Dermis microvascular lymphatic vessel endothelial cell (primary cell): ENCODE measurements around the gene KNOP1. TPM values are rescaled to one million over a fixed set of nuclear protein-coding genes. Genes with fewer than 3 reads are reported as not detected.
A peak's percentile ranks its signal among the peaks of the same experiment; 100 is the strongest.
"Not testable (repeated sequence)": the region's sequence is repeated elsewhere in the genome, so short reads cannot be mapped to it uniquely, and the experiment has no call there.

Experiments used
- DNase-seq, 2 donors: peaks; one replicate each; pipeline versions ENCODE4 v3.0.0 to v3.0.0-alpha.2; 2010; ENCODE audit warnings: low read depth in 2 of 2
- total RNA-seq: library from RNA; depleted of rRNA; stranded (reverse); fragments of >200 nt; gene quantifications from 2 replicates; pipeline ENCODE4 v1.2.1, GENCODE V29; 2014

KNOP1 gene
- total RNA-seq, 1 donor from 2014 or later, result 9.4 TPM

- DNase-seq, result no peak
Observed at GRCh38 chr16:19741354-19741753, 23.3 kb upstream of the KNOP1 start.

- DNase-seq, result no peak
Observed at GRCh38 chr16:19737306-19738038, 19.4 kb upstream of the KNOP1 start.

GRCh38 chr16:19735074-19735867 is 17.2 kb upstream of the KNOP1 start:
- DNase-seq, result peak in 1 of 2 donors; percentile 51

GRCh38 chr16:19733551-19733950 is 15.5 kb upstream of the KNOP1 start:
- peak; percentile 60 to 68 for DNase-seq

GRCh38 chr16:19728636-19728965 is 10.6 kb upstream of the KNOP1 start:
- DNase-seq, result no peak

DNA sequence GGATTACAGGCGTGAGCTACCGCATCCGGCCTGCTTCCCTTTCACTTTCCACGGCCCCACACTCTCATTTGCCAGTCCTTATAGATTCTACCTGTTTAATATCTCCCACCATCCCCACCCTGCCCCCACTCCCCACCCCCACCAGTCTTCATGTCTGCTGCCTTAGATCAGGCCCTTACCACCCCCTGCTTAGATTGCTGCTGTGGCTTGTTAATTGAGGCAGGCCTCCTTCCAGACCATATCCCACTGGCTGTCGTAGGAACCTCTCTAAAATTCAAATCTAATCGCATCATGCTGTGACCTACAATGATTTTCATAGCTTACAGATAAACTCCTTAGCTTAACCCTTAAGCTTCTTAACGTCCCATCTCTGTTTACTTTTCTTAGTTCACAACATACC is 5.0 kb upstream of the KNOP1 start:
- no peak for DNase-seq

DNA sequence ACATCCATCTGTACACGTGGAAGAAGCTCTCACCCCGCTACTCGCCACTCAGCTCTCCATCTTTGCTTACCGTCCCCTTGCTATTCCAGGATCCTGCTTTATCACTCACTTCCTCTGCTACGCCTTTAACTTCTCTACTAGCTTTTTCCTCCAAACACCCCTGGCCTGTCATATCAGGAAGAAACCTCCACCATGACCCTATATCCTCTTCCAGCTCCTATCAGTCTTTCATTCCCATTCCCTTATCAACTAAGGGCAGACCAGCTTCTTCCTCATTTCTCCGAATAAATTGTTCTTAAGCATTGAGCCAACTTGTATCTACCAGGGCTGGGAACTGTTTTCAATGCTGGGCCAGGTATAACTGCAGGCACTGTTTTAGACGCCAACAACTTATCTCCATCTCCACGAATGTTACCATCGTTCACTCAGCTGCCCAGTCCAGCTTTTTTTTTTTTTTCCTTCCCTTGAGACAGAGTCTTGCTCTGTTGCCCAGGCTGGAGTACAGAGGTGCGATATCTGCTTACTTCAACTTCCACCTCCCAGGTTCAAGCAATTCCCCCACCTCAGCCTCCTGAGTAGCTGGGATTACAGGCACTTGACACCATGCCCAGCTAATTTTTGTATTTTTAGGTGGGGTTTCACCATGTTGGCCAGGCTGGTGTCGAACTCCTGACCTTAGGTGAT is 4.4 kb upstream of the KNOP1 start:
- DNase-seq, result no peak

DNA sequence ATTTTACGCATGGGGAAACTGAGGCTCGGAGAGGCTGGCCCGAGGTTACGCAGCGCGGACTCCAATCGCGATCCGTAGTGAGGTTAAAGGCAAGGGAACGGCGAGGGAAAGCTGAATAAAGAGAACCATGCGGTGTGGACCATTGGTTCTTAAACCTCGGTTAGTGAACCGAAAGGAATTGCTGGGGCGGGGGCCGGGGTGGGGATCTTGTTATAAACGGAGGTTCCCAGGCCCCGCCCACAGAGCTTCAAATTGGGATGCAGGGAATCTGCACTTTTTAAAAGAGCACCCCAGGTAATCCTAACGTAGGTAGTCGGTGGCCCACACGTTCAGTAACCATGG is 568 bp upstream of the KNOP1 start:
- no peak for DNase-seq

DNA sequence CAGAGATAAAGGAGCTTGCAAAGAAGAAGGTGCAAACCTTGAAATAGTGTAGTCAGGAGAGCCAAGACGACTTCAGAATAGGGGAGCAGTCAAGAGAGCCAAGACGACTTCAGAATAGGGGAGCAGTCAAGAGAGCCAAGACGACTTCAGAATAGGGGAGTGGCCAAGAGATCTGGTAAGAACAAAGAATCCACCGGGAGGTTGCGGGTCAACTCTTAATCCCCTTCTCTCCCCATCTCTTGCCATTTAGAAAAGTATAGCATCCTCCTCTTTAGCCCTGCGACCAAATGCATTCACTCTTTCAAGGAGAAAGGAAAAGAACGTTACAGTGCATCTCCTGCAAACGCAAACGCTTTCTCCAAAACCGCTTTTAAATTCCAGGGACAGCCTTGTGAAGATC is 713 bp downstream of the KNOP1 start:
- no peak for DNase-seq

- DNase-seq, result not testable (repeated sequence)
Observed at GRCh38 chr16:19716728-19717127, 1.3 kb downstream of the KNOP1 start.

GRCh38 chr16:19716183-19716582 is 1.8 kb downstream of the KNOP1 start:
- no peak for DNase-seq

- no peak for DNase-seq
Observed at GRCh38 chr16:19715566-19715965, 2.5 kb downstream of the KNOP1 start.

GRCh38 chr16:19713697-19714096 is 4.3 kb downstream of the KNOP1 start:
- no peak for DNase-seq

DNA sequence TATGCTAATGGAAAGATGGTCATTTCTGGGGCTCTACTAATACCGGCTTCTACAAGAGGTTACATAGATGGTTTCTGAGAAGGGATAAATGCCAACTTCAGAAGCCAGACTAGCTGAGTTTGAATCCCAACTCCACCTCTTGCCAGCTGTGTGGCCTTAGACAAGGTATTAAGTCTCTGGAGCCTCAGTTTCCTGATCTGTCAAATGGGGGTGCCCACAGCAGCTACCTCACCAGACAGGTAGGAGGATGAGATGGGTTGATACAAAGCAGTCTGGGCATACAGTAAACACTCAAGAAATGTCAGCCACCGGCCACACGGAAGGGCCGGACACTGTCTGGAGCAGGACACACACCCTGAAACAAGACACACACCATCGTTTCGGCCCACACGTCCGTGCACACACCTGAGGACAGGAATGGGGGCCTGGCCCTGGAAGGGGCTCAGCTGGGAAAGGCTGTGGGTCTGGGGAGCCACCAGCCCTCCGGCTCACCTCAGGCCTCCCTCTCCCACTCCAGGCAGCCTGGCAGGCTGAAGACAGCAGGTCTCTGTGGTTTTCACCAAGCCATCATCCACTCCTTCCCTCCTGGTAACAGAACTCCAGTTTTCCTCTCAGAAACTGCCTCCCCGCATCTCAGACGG is 5.5 kb downstream of the KNOP1 start:
- no peak for DNase-seq

DNA sequence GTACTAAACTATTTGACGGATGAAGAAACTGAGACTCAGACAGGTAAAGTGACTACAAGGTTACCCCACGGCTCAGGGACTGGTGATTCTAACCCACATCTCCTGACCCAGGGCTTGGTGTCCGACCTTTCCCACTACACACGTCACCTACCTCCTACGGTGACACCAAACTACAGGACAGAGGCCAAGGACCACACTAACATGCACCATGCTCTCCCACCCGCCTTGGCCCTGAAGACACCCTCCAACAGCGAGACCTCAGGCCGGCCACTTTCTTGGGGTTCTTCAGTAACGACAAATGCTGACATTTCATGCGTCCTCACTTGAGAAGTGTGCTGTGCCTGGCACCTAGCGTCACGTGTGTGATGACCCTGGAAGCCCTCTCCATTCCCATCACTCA is 6.4 kb downstream of the KNOP1 start:
- DNase-seq, result no peak

DNA sequence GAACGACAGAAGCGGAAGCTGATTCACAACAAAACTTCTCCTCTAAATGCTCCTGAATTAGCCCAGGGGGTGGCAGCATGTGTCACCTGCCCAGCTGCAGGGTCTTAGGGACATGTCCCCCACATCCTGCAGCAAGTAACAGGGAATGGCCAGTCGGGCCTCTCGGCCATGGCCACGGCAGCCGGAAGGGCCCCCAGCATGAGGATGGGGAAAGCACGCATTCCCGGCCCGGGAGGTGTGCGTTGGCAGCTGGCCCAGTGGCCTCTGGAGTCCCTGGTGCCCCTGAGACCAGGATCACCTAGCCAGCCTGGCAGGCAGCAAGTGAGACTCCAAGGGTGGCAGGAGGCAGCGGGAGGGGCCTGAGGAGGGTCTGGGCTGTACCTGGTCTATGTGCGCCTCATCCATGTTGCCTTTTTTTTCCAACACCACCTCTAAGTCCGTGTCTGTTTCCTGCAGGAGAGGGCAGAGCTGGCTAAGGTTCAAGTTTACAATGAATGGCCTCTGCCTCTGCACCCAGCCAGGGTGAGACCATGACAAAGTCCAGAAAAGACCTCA is 7.0 kb downstream of the KNOP1 start:
- peak; percentile 64 to 93 for DNase-seq

DNA sequence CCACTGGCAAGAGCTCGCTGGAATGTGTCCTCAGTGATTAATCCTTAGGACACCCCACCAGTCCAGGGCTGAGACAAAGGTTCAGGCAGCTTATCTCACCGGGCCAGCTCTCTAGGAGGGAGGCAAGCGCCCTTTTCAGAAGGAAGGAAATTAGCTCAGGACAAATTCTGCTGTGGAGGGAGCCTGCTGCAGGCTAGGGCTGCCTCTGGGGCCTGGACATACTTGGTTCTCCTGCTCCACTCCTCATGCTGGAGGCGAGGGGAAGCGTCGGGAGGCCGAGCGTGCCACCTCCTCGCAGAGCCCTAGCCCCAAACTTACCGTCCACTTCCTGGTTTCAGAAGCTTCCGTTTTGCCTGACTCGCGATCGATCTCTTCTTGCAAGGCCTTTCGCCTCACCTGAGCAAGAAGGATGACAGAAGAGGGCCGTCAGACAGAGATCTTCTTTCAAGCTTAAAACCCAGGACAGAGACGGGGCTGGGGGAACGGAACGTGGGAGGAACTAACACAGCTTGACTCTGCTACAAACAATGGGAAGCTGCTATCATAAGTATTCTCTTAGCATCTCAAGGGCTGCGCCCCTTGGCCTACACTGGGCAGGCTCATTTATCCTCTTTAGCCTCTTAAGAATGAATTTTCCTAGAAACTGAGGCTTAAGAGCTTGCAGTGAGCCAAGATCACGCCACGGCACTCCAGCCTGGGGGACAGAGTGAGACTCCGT is 7.7 kb downstream of the KNOP1 start:
- peak in 1 of 2 donors; percentile 51 for DNase-seq

DNA sequence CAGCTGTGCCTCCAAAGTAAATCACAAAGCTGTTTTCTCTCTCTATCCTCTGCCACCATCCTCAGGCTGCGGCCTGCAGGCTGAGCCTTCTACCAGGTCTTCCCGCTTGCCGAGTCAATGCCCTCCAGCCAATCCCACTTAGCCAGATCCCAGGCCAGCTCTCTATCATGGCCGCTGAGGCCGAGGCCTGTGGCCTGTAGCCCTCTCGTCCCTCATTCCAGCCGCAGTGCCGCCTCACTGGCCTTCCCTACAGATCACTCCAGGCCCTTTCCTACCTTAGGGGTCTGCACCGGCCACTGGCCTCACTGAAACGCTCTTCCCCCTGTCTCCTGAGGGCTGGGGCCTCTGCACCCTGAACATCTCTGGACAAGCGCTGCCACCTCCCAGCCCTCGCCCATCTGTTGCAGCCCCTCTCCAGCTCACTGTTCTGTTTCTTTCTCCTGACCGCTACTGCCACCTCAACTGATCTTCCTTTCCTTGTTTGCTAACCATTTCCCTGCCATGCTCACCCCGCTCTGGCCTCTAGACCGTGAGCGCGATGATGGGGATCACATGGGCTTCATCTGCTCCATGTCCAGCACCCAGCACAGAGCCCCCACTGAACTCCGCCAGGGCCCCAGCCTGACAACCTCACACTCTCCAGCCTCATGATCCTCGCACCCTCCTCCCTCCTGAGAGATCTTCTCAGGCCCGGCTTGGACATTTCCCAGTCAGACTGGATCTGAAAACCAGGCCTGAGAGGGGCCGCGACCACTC is 8.5 kb downstream of the KNOP1 start:
- no peak for DNase-seq

- no peak for DNase-seq
Observed at GRCh38 chr16:19708296-19709205, 9.5 kb downstream of the KNOP1 start.
